DND-41 (cell line): ENCODE results near the gene ARHGAP1.

Experiments
- ATAC-seq: fragments of 200-7000 bp; cut with Tn5 transposase; 3 replicates; pipeline ENCODE4 v1.9.1; 2021; ENCODE audit warnings: low read depth; ENCODE audit not compliant: insufficient read depth
- DNase-seq: peaks from one replicate; pipeline ENCODE4 v3.0.0-alpha.2; 2020
- H2AFZ ChIP-seq: 2 replicates; pipeline ENCODE4 v1.6.0; 2012; ENCODE audit warnings: low read depth, low read length
- H3K27ac ChIP-seq: 2 replicates; pipeline ENCODE4 v1.5.1; 2012; ENCODE audit warnings: low read length, inconsistent platforms
- H3K27me3 ChIP-seq: fragments of 200-600 bp; sonication (generic); 2 replicates; pipeline ENCODE4 v1.6.0; 2012; ENCODE audit warnings: low read length, mild to moderate bottlenecking, inconsistent platforms; ENCODE audit not compliant: insufficient read depth, poor library complexity
- H3K36me3 ChIP-seq: 2 replicates; pipeline ENCODE4 v1.5.1; 2012; ENCODE audit warnings: low read length, inconsistent platforms; ENCODE audit not compliant: insufficient read depth
- H3K4me1 ChIP-seq: 2 replicates; pipeline ENCODE4 v1.5.1; 2012; ENCODE audit warnings: mild to moderate bottlenecking, low read length; ENCODE audit not compliant: insufficient read depth
- H3K4me2 ChIP-seq: 2 replicates; pipeline ENCODE4 v1.6.0; 2012; ENCODE audit warnings: mild to moderate bottlenecking, moderate library complexity, low read length, inconsistent platforms; ENCODE audit not compliant: insufficient read depth
- H3K4me3 ChIP-seq, 2 experiments: fragments of 200-600 bp in 1 of 2; shearing (Covaris generic) in 1 of 2; 2 replicates each; pipeline ENCODE4 v1.5.1; 2012 to 2016; ENCODE audit warnings: inconsistent platforms in 2 of 2, low read length in 2 of 2, mild to moderate bottlenecking in 2 of 2, low read depth in 1 of 2, moderate library complexity in 1 of 2
- H3K79me2 ChIP-seq: 2 replicates; pipeline ENCODE4 v1.6.0; 2012; ENCODE audit warnings: low read length, inconsistent platforms; ENCODE audit not compliant: insufficient read depth
- H3K9ac ChIP-seq: 2 replicates; pipeline ENCODE4 v1.6.0; 2012; ENCODE audit warnings: low read depth, mild to moderate bottlenecking, inconsistent platforms, low read length, moderate library complexity
- H3K9me3 ChIP-seq: 2 replicates; pipeline ENCODE4 v1.5.1; 2012; ENCODE audit warnings: low read length, moderate library complexity, mild to moderate bottlenecking, inconsistent platforms; ENCODE audit not compliant: insufficient read depth, severe bottlenecking
- H4K20me1 ChIP-seq: 2 replicates; pipeline ENCODE4 v1.6.0; 2012; ENCODE audit warnings: low read length; ENCODE audit not compliant: insufficient read depth
- CTCF ChIP-seq: IDR thresholded peaks from 2 replicates; pipeline ENCODE4 v1.5.1; 2012; ENCODE audit warnings: borderline replicate concordance, low read length, moderate library complexity, mild to moderate bottlenecking; ENCODE audit not compliant: poor library complexity, severe bottlenecking; ENCODE audit errors: extremely low read depth
- EZH2 ChIP-seq: IDR thresholded peaks from 3 replicates; pipeline ENCODE4 v1.6.1; 2012; ENCODE audit warnings: borderline replicate concordance, low read depth, mild to moderate bottlenecking, moderate library complexity, low read length, inconsistent platforms; ENCODE audit not compliant: severe bottlenecking

ARHGAP1 gene

GRCh38 chr11:46677991-46678740 lies 22.3 kb downstream of the ARHGAP1 start:
- Histone ChIP-seq H3K4me1 (no peaks in the 10 kb centered on the region), H3K9me3 (no peaks in the 10 kb centered on the region), H2AFZ (no peak overlapping the region), H3K4me2 (no peak overlapping the region), H3K27ac (no peak overlapping the region), H3K36me3 (peaks cover 82% of the 10 kb centered on the region), H3K27me3 (no peaks in the 10 kb centered on the region), H4K20me1 (peaks cover 8% of the 10 kb centered on the region), H3K9ac (no peak overlapping the region), H3K79me2 (no peaks in the 10 kb centered on the region), H3K4me3 (no peak overlapping the region)
- TF ChIP-seq CTCF: no peak
- TF ChIP-seq EZH2: no peak
- ATAC-seq (no peak; the same call in 2 of the 3 replicates), DNase-seq (no peak)

- Histone ChIP-seq H3K4me3 (no peak overlapping the region), H3K4me2 (no peak overlapping the region), H3K9ac (no peak overlapping the region), H3K27me3 (no peaks in the 10 kb centered on the region), H3K27ac (no peak overlapping the region), H2AFZ (no peak overlapping the region), H3K36me3 (peaks cover 85% of the 10 kb centered on the region), H3K79me2 (no peaks in the 10 kb centered on the region), H4K20me1 (peaks cover 14% of the 10 kb centered on the region), H3K4me1 (peaks cover 4% of the 10 kb centered on the region), H3K9me3 (no peaks in the 10 kb centered on the region)
- TF ChIP-seq EZH2 (no peak), CTCF (no peak)
- DNase-seq: no peak
- peak; percentile 18; the same call in 2 of the 3 replicates for ATAC-seq
Measured at GRCh38 chr11:46677169-46677568, 23.2 kb downstream of the ARHGAP1 start.

GRCh38 chr11:46676436-46677158 lies 23.8 kb downstream of the ARHGAP1 start:
- H3K4me3 ChIP-seq: no peak overlapping the region
- no peak overlapping the region for H2AFZ ChIP-seq
- no peak overlapping the region for H3K9ac ChIP-seq
- H3K79me2 ChIP-seq: no peaks in the 10 kb centered on the region
- no peak for TF ChIP-seq CTCF
- TF ChIP-seq EZH2: no peak
- no peak for DNase-seq
- H3K4me1 ChIP-seq: peaks cover 10% of the 10 kb centered on the region
- no peaks in the 10 kb centered on the region for H3K9me3 ChIP-seq
- peaks cover 85% of the 10 kb centered on the region for H3K36me3 ChIP-seq
- H3K27me3 ChIP-seq: no peaks in the 10 kb centered on the region
- peaks cover 15% of the 10 kb centered on the region for H4K20me1 ChIP-seq
- no peak overlapping the region for H3K4me2 ChIP-seq
- no peak for ATAC-seq
- no peak overlapping the region for H3K27ac ChIP-seq
